Breast epithelium (tissue), 4 donors: Measurements from ENCODE around the gene CLTB. TPM values are rescaled to one million over a fixed set of nuclear protein-coding genes. Genes with fewer than 3 reads are reported as not detected.

Experiments
- DNase-seq, 2 donors: peaks; one replicate each; pipeline ENCODE4 v3.0.0-alpha.2; 2019; ENCODE audit warnings: low spot score in 2 of 2
- H3K27ac ChIP-seq, 2 donors: fragments of 200-600 bp; sonication (generic) in 1 of 2; one replicate each; pipeline ENCODE4 v1.5.1; 2016 to 2019; ENCODE audit warnings: mild to moderate bottlenecking in 1 of 2
- H3K27me3 ChIP-seq, 2 donors: fragments of 200-600 bp; sonication (generic) in 1 of 2; one replicate each; pipeline versions ENCODE4 v1.5.1 to v1.6.0; 2017 to 2019; ENCODE audit warnings: control low read depth in 1 of 2, mild to moderate bottlenecking in 1 of 2
- H3K36me3 ChIP-seq: fragments of 200-600 bp; one replicate; pipeline ENCODE4 v1.5.1; 2019
- H3K4me1 ChIP-seq, 2 donors: fragments of 200-600 bp; sonication (generic); one replicate each; pipeline ENCODE4 v1.5.1; 2016 to 2019; ENCODE audit warnings: control low read depth in 1 of 2
- H3K4me3 ChIP-seq, 3 donors: fragments of 200-600 bp; sonication (generic); 1 replicate in 2 of 3; 2 replicates in 1 of 3; pipeline ENCODE4 v1.5.1; 2016 to 2019; ENCODE audit warnings: mild to moderate bottlenecking in 3 of 3, moderate library complexity in 2 of 3
- H3K9me3 ChIP-seq, 2 donors: fragments of 200-600 bp; sonication (generic) in 1 of 2; one replicate each; pipeline ENCODE4 v1.5.1; 2016 to 2019; ENCODE audit warnings: control low read depth in 1 of 2
- CTCF ChIP-seq, 3 donors: fragments of 450-650 bp; IDR thresholded peaks; one replicate each; pipeline ENCODE4 v1.5.1; 2016 to 2017; ENCODE audit warnings: antibody characterized with exemption in 3 of 3, mild to moderate bottlenecking in 3 of 3, moderate library complexity in 3 of 3
- POLR2A ChIP-seq: fragments of 450-650 bp; IDR thresholded peaks from one replicate; pipeline ENCODE4 v1.6.1; 2016; ENCODE audit warnings: antibody characterized with exemption, mild to moderate bottlenecking, moderate library complexity
- POLR2AphosphoS5 ChIP-seq, 3 donors: sonication (generic); formaldehyde crosslinking; IDR thresholded peaks; one replicate each; pipeline ENCODE4 v1.6.1; 2017; ENCODE audit warnings: antibody characterized with exemption in 3 of 3
- intact Hi-C: fragments of 100-400 bp; cut with DNase I; formaldehyde crosslinking; loops from one replicate; pipeline ENCODE4 v1.15.1; 2023; ENCODE audit warnings: low total_unique reads
- total RNA-seq, 3 donors: library from RNA; depleted of rRNA; stranded (reverse); fragments of >200 nt; gene quantifications; one replicate each; pipeline ENCODE4 v1.1.0, GENCODE V29; 2016

The CLTB gene
- total RNA-seq, 3 donors from 2014 or later = 91.0 to 122 (median 121) TPM

GRCh38 chr5:176368726-176369125 is 47.6 kb downstream of the CLTB start:
- intact Hi-C loops = no loop called here
- TF ChIP-seq CTCF (IDR thresholded peaks at IDR 0.05) = no peak
- no peak for TF ChIP-seq POLR2AphosphoS5 (IDR thresholded peaks at IDR 0.05)
- TF ChIP-seq POLR2A = no peak
- Histone ChIP-seq H3K9me3 (no peaks in the 10 kb centered on the region), H3K27ac (no peak overlapping the region), H3K36me3 (no peaks in the 10 kb centered on the region), H3K4me3 (no peak overlapping the region), H3K27me3 (no peaks in the 10 kb centered on the region), H3K4me1 (no peaks in the 10 kb centered on the region)
- no peak for DNase-seq

GRCh38 chr5:176366232-176366894 is 50.0 kb downstream of the CLTB start:
- intact Hi-C loops = no loop called here
- Histone ChIP-seq H3K36me3 (no peaks in the 10 kb centered on the region), H3K27ac (peak overlapping the region in 1 of 2 donors; percentile 81), H3K4me1 (no peaks in the 10 kb centered on the region), H3K9me3 (no peaks in the 10 kb centered on the region), H3K4me3 (peak overlapping the region; percentile 63 to 99 (median 83)), H3K27me3 (no peaks in the 10 kb centered on the region)
- no peak for TF ChIP-seq POLR2AphosphoS5 (IDR thresholded peaks at IDR 0.05)
- TF ChIP-seq CTCF (IDR thresholded peaks at IDR 0.05) = no peak
- no peak for TF ChIP-seq POLR2A
- DNase-seq = no peak

GRCh38 chr5:176365351-176366231 is 50.7 kb downstream of the CLTB start, which contains the start of gene ARL10:
TSS of gene ARL10 (plus strand) at chr5:176365487. CDS start at chr5:176365564, 77 bp downstream.
- H3K4me3 ChIP-seq = peak within 1 kb of the TSS; percentile 63 to 99 (median 83)
- intact Hi-C loops = no loop called here

GRCh38 chr5:176364765-176365350 is 51.5 kb downstream of the CLTB start:
- no peaks in the 10 kb centered on the region for H3K4me1 ChIP-seq
- H3K9me3 ChIP-seq = no peaks in the 10 kb centered on the region
- H3K36me3 ChIP-seq = no peaks in the 10 kb centered on the region
- intact Hi-C loops = no loop called here
- H3K27me3 ChIP-seq = no peaks in the 10 kb centered on the region
- TF ChIP-seq POLR2A = no peak
- no peak for TF ChIP-seq CTCF (IDR thresholded peaks at IDR 0.05)
- no peak for TF ChIP-seq POLR2AphosphoS5 (IDR thresholded peaks at IDR 0.05)
- peak overlapping the region; percentile 36 to 81 for H3K27ac ChIP-seq
- H3K4me3 ChIP-seq = peak overlapping the region; percentile 63 to 99 (median 83)
- no peak for DNase-seq

More at GRCh38 chr5:176365351-176366231, 50.7 kb downstream of the CLTB start, which contains the start of gene ARL10:
- H3K9me3 ChIP-seq = no peaks in the 10 kb centered on the region
- H3K27me3 ChIP-seq = no peaks in the 10 kb centered on the region
- TF ChIP-seq POLR2AphosphoS5 (IDR thresholded peaks at IDR 0.05) (no peak), CTCF (IDR thresholded peaks at IDR 0.05) (no peak), POLR2A (no peak)
- peak within 1 kb of the TSS; percentile 36 to 81 for H3K27ac ChIP-seq
- H3K4me1 ChIP-seq = no peaks in the 10 kb centered on the region
- DNase-seq = no peak
- H3K36me3 ChIP-seq = no peaks in the 10 kb centered on the region

- Histone ChIP-seq H3K4me1 (no peaks in the 10 kb centered on the region), H3K27ac (peak overlapping the region in 1 of 2 donors; percentile 79), H3K4me3 (peak overlapping the region; percentile 83 to 97 (median 93)), H3K27me3 (no peaks in the 10 kb centered on the region), H3K9me3 (no peaks in the 10 kb centered on the region), H3K36me3 (no peaks in the 10 kb centered on the region)
- intact Hi-C loops = no loop called here
- no peak for TF ChIP-seq CTCF (IDR thresholded peaks at IDR 0.05)
- no peak for TF ChIP-seq POLR2AphosphoS5 (IDR thresholded peaks at IDR 0.05)
- no peak for DNase-seq
Observed at GRCh38 chr5:176362233-176362490, 54.2 kb downstream of the CLTB start.
